Measurements from ENCODE around the gene ZCWPW2.

ZCWPW2 gene

GRCh38 chr3:28348629-28349468 lies at the start of gene ZCWPW2, which contains the start of gene AZI2:
ZCWPW2 (plus strand) TSS chr3:28348721; CDS start chr3:28413069, 64,348 bp downstream.
AZI2 (minus strand) TSS chr3:28348824; CDS start chr3:28340617, 8,207 bp downstream.
- DNase-seq (ENCODE audit: low read depth in 2 of 2): peak; percentile 97 to 98
- peak within 1 kb of the TSS; percentile 78 to 85 for H3K4me3 ChIP-seq (replicated peaks in 1 of 2; ENCODE audit: low read depth in 2 of 2, low read length in 2 of 2)
- peak; percentile 12 for TF ChIP-seq CTCF (IDR thresholded peaks at IDR 0.05; ENCODE audit: low read depth, low read length)

- H3K4me3 ChIP-seq (replicated peaks in 1 of 2; ENCODE audit: low read depth in 2 of 2, low read length in 2 of 2): no peak overlapping the region
- no peak for TF ChIP-seq CTCF (IDR thresholded peaks at IDR 0.05; ENCODE audit: low read depth, low read length)
- DNase-seq (ENCODE audit: low read depth in 2 of 2): no peak
Measured at GRCh38 chr3:28299705-28300104, 48.8 kb upstream of the ZCWPW2 start.

- no peak for DNase-seq (ENCODE audit: low read depth in 2 of 2)
- no peak for TF ChIP-seq CTCF (IDR thresholded peaks at IDR 0.05; ENCODE audit: low read depth, low read length)
- no peak overlapping the region for H3K4me3 ChIP-seq (replicated peaks in 1 of 2; ENCODE audit: low read depth in 2 of 2, low read length in 2 of 2)
Measured at GRCh38 chr3:28300345-28300962, 48.1 kb upstream of the ZCWPW2 start.

- peak in 1 of 2 donors; percentile 36 for DNase-seq (ENCODE audit: low read depth in 2 of 2)
- no peak for TF ChIP-seq CTCF (IDR thresholded peaks at IDR 0.05; ENCODE audit: low read depth, low read length)
- no peak overlapping the region for H3K4me3 ChIP-seq (replicated peaks in 1 of 2; ENCODE audit: low read depth in 2 of 2, low read length in 2 of 2)
Measured at GRCh38 chr3:28301688-28302087, 46.8 kb upstream of the ZCWPW2 start.

- peak; percentile 46 to 49 for DNase-seq (ENCODE audit: low read depth in 2 of 2)
- no peak overlapping the region for H3K4me3 ChIP-seq (replicated peaks in 1 of 2; ENCODE audit: low read depth in 2 of 2, low read length in 2 of 2)
- TF ChIP-seq CTCF (IDR thresholded peaks at IDR 0.05; ENCODE audit: low read depth, low read length): no peak
Measured at GRCh38 chr3:28308196-28308595, 40.3 kb upstream of the ZCWPW2 start.

- no peak for DNase-seq (ENCODE audit: low read depth in 2 of 2)
- no peak for TF ChIP-seq CTCF (IDR thresholded peaks at IDR 0.05; ENCODE audit: low read depth, low read length)
- H3K4me3 ChIP-seq (replicated peaks in 1 of 2; ENCODE audit: low read depth in 2 of 2, low read length in 2 of 2): no peak overlapping the region
Measured at GRCh38 chr3:28315711-28316110, 32.8 kb upstream of the ZCWPW2 start.

Data from cardiac fibroblast (primary cell).